WTC11 (cell line): ENCODE results near the gene TLNRD1.

Experiments used
- ATF6 ChIP-seq: sonication (generic); formaldehyde crosslinking; IDR thresholded peaks from 2 replicates; pipeline ENCODE4 v1.8.1; 2023; ENCODE audit warnings: mild to moderate bottlenecking, missing genetic modification reagents
- NR3C1 ChIP-seq: sonication (generic); formaldehyde crosslinking; conservative IDR thresholded peaks from 2 replicates; pipeline ENCODE4 v1.8.1; 2023; ENCODE audit warnings: low read depth, mild to moderate bottlenecking, missing genetic modification reagents
- TF ChIP-seq, protein P1 (sequence below): sonication (generic); formaldehyde crosslinking; IDR thresholded peaks from 2 replicates; pipeline ENCODE4 v1.8.1; 2023; ENCODE audit warnings: mild to moderate bottlenecking, missing genetic modification reagents, borderline replicate concordance
- TF ChIP-seq, protein P2 (sequence below): fragments of 200-600 bp; IDR thresholded peaks from 2 replicates; pipeline ENCODE4 v1.8.0; 2022; ENCODE audit warnings: antibody characterized with exemption
- TF ChIP-seq, protein P3 (sequence below): sonication (generic); formaldehyde crosslinking; IDR thresholded peaks from 2 replicates; pipeline ENCODE4 v1.8.1; 2023; ENCODE audit warnings: mild to moderate bottlenecking, missing genetic modification reagents

GRCh38 chr15:81010086-81010485, 9.4 kb downstream of the TLNRD1 start:
- TF ChIP-seq NR3C1 (no peak), ATF6 (CRISPR knock-in tag) (no peak)
- TF ChIP-seq, protein P1, sequence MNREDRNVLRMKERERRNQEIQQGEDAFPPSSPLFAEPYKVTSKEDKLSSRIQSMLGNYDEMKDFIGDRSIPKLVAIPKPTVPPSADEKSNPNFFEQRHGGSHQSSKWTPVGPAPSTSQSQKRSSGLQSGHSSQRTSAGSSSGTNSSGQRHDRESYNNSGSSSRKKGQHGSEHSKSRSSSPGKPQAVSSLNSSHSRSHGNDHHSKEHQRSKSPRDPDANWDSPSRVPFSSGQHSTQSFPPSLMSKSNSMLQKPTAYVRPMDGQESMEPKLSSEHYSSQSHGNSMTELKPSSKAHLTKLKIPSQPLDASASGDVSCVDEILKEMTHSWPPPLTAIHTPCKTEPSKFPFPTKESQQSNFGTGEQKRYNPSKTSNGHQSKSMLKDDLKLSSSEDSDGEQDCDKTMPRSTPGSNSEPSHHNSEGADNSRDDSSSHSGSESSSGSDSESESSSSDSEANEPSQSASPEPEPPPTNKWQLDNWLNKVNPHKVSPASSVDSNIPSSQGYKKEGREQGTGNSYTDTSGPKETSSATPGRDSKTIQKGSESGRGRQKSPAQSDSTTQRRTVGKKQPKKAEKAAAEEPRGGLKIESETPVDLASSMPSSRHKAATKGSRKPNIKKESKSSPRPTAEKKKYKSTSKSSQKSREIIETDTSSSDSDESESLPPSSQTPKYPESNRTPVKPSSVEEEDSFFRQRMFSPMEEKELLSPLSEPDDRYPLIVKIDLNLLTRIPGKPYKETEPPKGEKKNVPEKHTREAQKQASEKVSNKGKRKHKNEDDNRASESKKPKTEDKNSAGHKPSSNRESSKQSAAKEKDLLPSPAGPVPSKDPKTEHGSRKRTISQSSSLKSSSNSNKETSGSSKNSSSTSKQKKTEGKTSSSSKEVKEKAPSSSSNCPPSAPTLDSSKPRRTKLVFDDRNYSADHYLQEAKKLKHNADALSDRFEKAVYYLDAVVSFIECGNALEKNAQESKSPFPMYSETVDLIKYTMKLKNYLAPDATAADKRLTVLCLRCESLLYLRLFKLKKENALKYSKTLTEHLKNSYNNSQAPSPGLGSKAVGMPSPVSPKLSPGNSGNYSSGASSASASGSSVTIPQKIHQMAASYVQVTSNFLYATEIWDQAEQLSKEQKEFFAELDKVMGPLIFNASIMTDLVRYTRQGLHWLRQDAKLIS (CRISPR knock-in tag) = no peak
- TF ChIP-seq, protein P2, sequence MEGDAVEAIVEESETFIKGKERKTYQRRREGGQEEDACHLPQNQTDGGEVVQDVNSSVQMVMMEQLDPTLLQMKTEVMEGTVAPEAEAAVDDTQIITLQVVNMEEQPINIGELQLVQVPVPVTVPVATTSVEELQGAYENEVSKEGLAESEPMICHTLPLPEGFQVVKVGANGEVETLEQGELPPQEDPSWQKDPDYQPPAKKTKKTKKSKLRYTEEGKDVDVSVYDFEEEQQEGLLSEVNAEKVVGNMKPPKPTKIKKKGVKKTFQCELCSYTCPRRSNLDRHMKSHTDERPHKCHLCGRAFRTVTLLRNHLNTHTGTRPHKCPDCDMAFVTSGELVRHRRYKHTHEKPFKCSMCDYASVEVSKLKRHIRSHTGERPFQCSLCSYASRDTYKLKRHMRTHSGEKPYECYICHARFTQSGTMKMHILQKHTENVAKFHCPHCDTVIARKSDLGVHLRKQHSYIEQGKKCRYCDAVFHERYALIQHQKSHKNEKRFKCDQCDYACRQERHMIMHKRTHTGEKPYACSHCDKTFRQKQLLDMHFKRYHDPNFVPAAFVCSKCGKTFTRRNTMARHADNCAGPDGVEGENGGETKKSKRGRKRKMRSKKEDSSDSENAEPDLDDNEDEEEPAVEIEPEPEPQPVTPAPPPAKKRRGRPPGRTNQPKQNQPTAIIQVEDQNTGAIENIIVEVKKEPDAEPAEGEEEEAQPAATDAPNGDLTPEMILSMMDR = no peak
- TF ChIP-seq, protein P3, sequence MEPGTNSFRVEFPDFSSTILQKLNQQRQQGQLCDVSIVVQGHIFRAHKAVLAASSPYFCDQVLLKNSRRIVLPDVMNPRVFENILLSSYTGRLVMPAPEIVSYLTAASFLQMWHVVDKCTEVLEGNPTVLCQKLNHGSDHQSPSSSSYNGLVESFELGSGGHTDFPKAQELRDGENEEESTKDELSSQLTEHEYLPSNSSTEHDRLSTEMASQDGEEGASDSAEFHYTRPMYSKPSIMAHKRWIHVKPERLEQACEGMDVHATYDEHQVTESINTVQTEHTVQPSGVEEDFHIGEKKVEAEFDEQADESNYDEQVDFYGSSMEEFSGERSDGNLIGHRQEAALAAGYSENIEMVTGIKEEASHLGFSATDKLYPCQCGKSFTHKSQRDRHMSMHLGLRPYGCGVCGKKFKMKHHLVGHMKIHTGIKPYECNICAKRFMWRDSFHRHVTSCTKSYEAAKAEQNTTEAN = no peak
